Esophagus squamous epithelium (tissue), 5 donors: ENCODE results near the gene TEKT1. TPM values are rescaled to one million over a fixed set of nuclear protein-coding genes. Genes with fewer than 3 reads are reported as not detected.
A peak's percentile ranks its signal among the peaks of the same experiment; 100 is the strongest.

Experiments
- DNase-seq: peaks from one replicate; lab custom pipeline; 2025; lab: John Stamatoyannopoulos, UW
- H3K27ac ChIP-seq, 4 donors: fragments of 200-600 bp; sonication (generic); one replicate each; pipeline ENCODE4 v1.5.1; 2016 to 2019; ENCODE audit warnings: mild to moderate bottlenecking in 1 of 4
- H3K27me3 ChIP-seq, 4 donors: fragments of 200-600 bp; sonication (generic); 1 replicate in 3 of 4; 2 replicates in 1 of 4; pipeline versions ENCODE4 v1.5.1 to v1.6.0; 2017 to 2021; ENCODE audit warnings: antibody characterized with exemption in 1 of 4
- H3K36me3 ChIP-seq, 3 donors: fragments of 200-600 bp; sonication (generic); one replicate each; pipeline ENCODE4 v1.5.1; 2016 to 2019
- H3K4me1 ChIP-seq, 3 donors: fragments of 200-600 bp; sonication (generic); one replicate each; pipeline ENCODE4 v1.5.1; 2017 to 2019
- H3K4me3 ChIP-seq, 4 donors: fragments of 200-600 bp; sonication (generic); 1 replicate in 3 of 4; 2 replicates in 1 of 4; pipeline ENCODE4 v1.5.1; 2016 to 2019; ENCODE audit warnings: mild to moderate bottlenecking in 2 of 4, moderate library complexity in 1 of 4
- H3K9me3 ChIP-seq, 3 donors: fragments of 200-600 bp; sonication (generic); one replicate each; pipeline ENCODE4 v1.5.1; 2016 to 2019
- POLR2A ChIP-seq, 4 donors: fragments of 450-650 bp; IDR thresholded peaks; one replicate each; pipeline ENCODE4 v1.6.1; 2017; ENCODE audit warnings: antibody characterized with exemption in 4 of 4, mild to moderate bottlenecking in 4 of 4, moderate library complexity in 3 of 4
- WGBS, 2 donors: methylation state at CpG; one replicate each; pipeline ENCODE4 v1.1.5; 2018; 5-methylcytosine and 5-hydroxymethylcytosine counted together
- intact Hi-C: fragments of 100-400 bp; cut with DNase I; formaldehyde crosslinking; loops from one replicate; pipeline ENCODE4 v1.15.0; 2022
- total RNA-seq, 4 donors: library from RNA; depleted of rRNA; stranded (reverse); fragments of >200 nt; gene quantifications; one replicate each; pipeline ENCODE4 v1.1.0, GENCODE V29; 2016
- TF ChIP-seq, protein P1 (sequence below), 6 experiments: fragments of 450-650 bp in 4 of 6; fragments of 200-600 bp in 2 of 6; sonication (generic) in 2 of 6; IDR thresholded peaks; one replicate each; pipeline ENCODE4 v1.5.1; 2016 to 2019; ENCODE audit warnings: antibody characterized with exemption in 6 of 6, mild to moderate bottlenecking in 4 of 6, moderate library complexity in 4 of 6
- donor health status: DM: yes; HTN: yes; CAD: no.

The TEKT1 gene
- total RNA-seq, 4 donors from 2014 or later, result not detected

DNA sequence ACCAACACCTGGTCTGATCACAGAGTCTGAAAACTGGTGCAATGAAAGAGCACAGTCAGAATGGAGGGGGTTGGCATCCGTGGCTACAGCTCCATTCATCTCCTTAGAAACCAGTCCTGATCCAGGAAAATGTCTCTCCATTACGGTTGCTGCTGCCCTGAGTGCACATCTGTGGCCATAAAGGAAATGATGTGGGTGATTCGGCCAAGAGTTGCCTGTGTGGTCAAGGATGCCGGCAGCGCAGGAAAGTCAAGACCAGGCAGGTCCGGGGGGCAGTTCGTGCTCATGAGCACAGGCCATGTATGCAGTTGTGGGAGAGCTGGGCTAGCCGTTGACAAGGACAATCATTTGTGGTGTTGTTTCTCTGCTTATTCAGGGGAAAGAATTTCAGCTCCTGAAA, 69.8 kb downstream of the TEKT1 start:
- Histone ChIP-seq H3K27me3 (no peaks in the 10 kb centered on the region), H3K36me3 (peaks cover 0 to 91% (median 32%) of the 10 kb centered on the region in 3 donors), H3K4me1 (peaks cover 6 to 17% (median 13%) of the 10 kb centered on the region in 3 donors), H3K27ac (no peak overlapping the region), H3K4me3 (no peak overlapping the region), H3K9me3 (no peaks in the 10 kb centered on the region)
- DNase-seq, result no peak
- intact Hi-C loops, result no loop called here
- TF ChIP-seq POLR2A (IDR thresholded peaks at IDR 0.05), result no peak
- TF ChIP-seq, protein P1, sequence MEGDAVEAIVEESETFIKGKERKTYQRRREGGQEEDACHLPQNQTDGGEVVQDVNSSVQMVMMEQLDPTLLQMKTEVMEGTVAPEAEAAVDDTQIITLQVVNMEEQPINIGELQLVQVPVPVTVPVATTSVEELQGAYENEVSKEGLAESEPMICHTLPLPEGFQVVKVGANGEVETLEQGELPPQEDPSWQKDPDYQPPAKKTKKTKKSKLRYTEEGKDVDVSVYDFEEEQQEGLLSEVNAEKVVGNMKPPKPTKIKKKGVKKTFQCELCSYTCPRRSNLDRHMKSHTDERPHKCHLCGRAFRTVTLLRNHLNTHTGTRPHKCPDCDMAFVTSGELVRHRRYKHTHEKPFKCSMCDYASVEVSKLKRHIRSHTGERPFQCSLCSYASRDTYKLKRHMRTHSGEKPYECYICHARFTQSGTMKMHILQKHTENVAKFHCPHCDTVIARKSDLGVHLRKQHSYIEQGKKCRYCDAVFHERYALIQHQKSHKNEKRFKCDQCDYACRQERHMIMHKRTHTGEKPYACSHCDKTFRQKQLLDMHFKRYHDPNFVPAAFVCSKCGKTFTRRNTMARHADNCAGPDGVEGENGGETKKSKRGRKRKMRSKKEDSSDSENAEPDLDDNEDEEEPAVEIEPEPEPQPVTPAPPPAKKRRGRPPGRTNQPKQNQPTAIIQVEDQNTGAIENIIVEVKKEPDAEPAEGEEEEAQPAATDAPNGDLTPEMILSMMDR (IDR thresholded peaks at IDR 0.05), result no peak
- 72 to 98% methylated on average over 3 to 4 of the region's 8 CpGs for WGBS, 2 donors

DNA sequence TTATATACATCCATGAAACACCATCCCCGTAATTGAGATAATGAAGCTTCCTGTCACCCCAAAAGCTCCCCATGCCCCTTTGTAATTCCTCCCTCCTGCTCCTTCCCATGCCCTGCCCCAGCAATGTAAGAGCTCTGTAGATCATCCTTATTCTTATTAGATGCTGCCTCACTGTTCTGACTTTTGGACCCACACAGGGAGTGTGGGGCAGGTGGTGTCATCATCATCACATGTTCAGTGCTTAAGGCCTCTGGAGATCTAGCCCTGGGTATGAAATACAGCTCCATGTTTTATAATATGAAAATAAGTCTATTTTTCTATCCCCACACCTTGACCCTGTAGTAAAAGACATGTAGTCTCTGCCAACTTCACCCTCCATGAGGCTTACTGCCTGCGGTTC, 73.8 kb downstream of the TEKT1 start:
- Histone ChIP-seq H3K36me3 (peaks cover 0 to 50% (median 16%) of the 10 kb centered on the region in 3 donors), H3K9me3 (no peaks in the 10 kb centered on the region), H3K27ac (peak overlapping the region in 1 of 4 donors; percentile 91), H3K4me3 (no peak overlapping the region), H3K4me1 (peaks cover 21 to 53% (median 26%) of the 10 kb centered on the region in 3 donors), H3K27me3 (no peaks in the 10 kb centered on the region)
- 88 to 100% methylated on average over 1 to 2 of the region's 2 CpGs for WGBS, 2 donors
- no peak for DNase-seq
- intact Hi-C loops, result no loop called here
- TF ChIP-seq POLR2A (IDR thresholded peaks at IDR 0.05), result no peak
- TF ChIP-seq, protein P1 (IDR thresholded peaks at IDR 0.05), result no peak

DNA sequence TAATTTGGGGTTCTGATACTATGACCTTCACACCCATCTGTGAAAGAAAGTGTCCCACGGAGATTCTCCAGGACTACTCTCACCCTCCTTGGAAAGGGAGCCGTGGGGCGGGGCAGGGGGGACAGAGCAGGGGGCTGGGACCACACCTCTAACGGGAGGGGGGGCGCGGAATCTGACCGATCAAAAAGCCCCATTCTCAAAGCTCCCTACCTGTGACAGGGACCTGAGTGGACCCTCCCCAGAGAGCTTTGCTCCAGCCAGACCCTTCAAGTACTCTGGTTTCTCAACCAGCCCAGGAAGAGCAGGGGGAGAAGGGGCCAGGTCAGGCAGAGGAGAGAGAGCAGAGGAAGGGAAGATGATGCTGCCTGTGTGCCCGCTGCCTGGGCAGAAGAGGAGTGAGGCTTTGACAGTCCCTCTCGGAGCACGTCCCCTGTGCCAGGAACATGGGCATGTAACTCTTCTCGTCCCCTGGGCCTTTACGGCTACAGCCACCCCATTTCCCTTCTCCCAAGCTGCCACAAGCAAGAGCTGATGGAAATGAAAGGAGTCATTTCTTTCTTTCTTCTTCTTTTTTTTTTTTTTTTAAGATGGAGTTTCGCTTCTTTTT, 75.0 kb downstream of the TEKT1 start:
- Histone ChIP-seq H3K36me3 (peaks cover 0 to 38% (median 8%) of the 10 kb centered on the region in 3 donors), H3K27ac (peak overlapping the region; percentile 80 to 94 (median 89)), H3K4me3 (peak overlapping the region; percentile 34 to 78 (median 54)), H3K27me3 (no peaks in the 10 kb centered on the region), H3K9me3 (no peaks in the 10 kb centered on the region), H3K4me1 (peaks cover 21 to 65% (median 26%) of the 10 kb centered on the region in 3 donors)
- WGBS, 2 donors, result 11 to 37% methylated on average over 5 to 6 of the region's 13 CpGs
- intact Hi-C loops, result no loop called here
- no peak for DNase-seq
- TF ChIP-seq, protein P1 (IDR thresholded peaks at IDR 0.05), result no peak
- TF ChIP-seq POLR2A (IDR thresholded peaks at IDR 0.05), result no peak

DNA sequence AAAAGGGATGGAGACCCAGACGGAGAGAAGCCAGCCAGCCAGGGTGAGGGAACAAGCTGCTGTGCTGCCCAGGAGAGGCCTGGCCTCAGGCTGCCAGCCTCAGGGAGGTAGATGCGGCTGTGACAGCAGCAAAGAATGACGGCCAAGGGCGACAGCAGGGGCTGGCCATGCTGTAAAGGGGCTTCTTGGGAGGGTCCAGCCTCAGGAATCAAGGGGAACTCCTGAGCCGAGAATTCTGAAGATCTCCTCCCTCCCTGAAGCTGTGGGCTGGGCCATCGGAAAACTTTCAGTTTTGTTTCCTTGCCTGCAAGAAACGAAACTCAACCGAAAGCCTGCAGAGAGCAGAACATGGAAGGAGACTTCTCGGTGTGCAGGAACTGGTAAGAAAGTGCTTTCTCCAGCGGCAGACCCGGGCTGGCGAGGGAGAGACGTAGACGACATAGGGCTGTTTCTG, 75.8 kb downstream of the TEKT1 start, which contains the start of gene XAF1:
TSS of gene XAF1 (plus strand) at position 316 of the 454 bp plus-strand sequence. CDS start at position 349, 33 bp downstream.
- intact Hi-C loops, result no loop called here
- Histone ChIP-seq H3K27ac (peak within 1 kb of the TSS; percentile 80 to 94 (median 89)), H3K36me3 (peaks cover 0 to 30% (median 5%) of the 10 kb centered on the region in 3 donors), H3K4me3 (peak within 1 kb of the TSS; percentile 34 to 78 (median 54)), H3K4me1 (peaks cover 21 to 65% (median 26%) of the 10 kb centered on the region in 3 donors), H3K27me3 (no peaks in the 10 kb centered on the region), H3K9me3 (no peaks in the 10 kb centered on the region)
- peak in 1 of 4 donors; percentile 35 for TF ChIP-seq POLR2A (IDR thresholded peaks at IDR 0.05)
- TF ChIP-seq, protein P1 (IDR thresholded peaks at IDR 0.05), result no peak
- 0 to 6% methylated on average over 5 to 11 of the region's 14 CpGs for WGBS, 2 donors
- DNase-seq, result no peak

DNA sequence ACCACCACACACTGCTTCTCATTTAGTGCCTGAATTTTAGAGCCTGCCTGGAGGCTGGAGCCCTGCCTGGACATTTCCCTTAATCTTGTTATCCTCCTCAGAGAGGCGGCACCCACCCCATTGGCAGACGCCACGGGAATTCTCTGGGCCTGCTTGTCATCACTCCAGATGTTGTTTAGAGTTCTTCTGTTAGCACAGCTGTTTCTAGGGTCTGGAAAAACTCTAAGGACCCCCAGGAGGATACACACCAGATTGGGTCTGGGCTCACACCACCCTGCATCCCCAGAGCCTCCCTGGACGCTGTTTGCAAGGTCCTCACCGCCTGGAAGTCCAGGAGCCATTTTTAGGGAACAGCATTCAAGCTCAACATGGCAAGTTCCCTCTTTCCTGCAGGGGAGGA, 76.2 kb downstream of the TEKT1 start:
- Histone ChIP-seq H3K4me1 (peaks cover 21 to 65% (median 26%) of the 10 kb centered on the region in 3 donors), H3K27ac (peak overlapping the region; percentile 80 to 94 (median 89)), H3K4me3 (peak overlapping the region; percentile 34 to 78 (median 54)), H3K36me3 (peaks cover 0 to 26% (median 3%) of the 10 kb centered on the region in 3 donors), H3K27me3 (no peaks in the 10 kb centered on the region), H3K9me3 (no peaks in the 10 kb centered on the region)
- intact Hi-C loops, result no loop called here
- no peak for DNase-seq
- TF ChIP-seq, protein P1 (IDR thresholded peaks at IDR 0.05), result no peak
- no peak for TF ChIP-seq POLR2A (IDR thresholded peaks at IDR 0.05)
- 27% methylated on average over 3 of the region's 5 CpGs; no CpG with 5 or more reads in 1 of the 2 donors for WGBS, 2 donors
